IPS-20b (cell line): ENCODE data around the gene STEAP3.
A peak's percentile ranks its signal among the peaks of the same experiment; 100 is the strongest.

Experiments used
- H3K27ac ChIP-seq: one replicate; pipeline ENCODE4 v1.5.1; 2013; ENCODE audit warnings: low read length
- H3K27me3 ChIP-seq: 2 replicates; pipeline ENCODE4 v1.6.1; 2013; ENCODE audit warnings: mild to moderate bottlenecking, low read length, inconsistent platforms; ENCODE audit not compliant: insufficient read depth
- H3K36me3 ChIP-seq: 2 replicates; pipeline ENCODE4 v1.6.1; 2013; ENCODE audit warnings: low read depth, mild to moderate bottlenecking, inconsistent platforms, low read length, moderate library complexity; ENCODE audit not compliant: insufficient read depth
- H3K4me1 ChIP-seq: 2 replicates; pipeline ENCODE4 v1.6.1; 2013; ENCODE audit warnings: mild to moderate bottlenecking, control low read depth, inconsistent platforms, low read length, moderate library complexity; ENCODE audit not compliant: insufficient read depth
- H3K4me3 ChIP-seq: 2 replicates; pipeline ENCODE4 v1.5.1; 2013; ENCODE audit warnings: mild to moderate bottlenecking, low read length, inconsistent platforms
- H3K9ac ChIP-seq: 2 replicates; pipeline ENCODE4 v1.6.1; 2013; ENCODE audit warnings: low read depth, mild to moderate bottlenecking, inconsistent platforms, low read length, moderate library complexity
- H3K9me3 ChIP-seq: 2 replicates; pipeline ENCODE4 v1.6.1; 2013; ENCODE audit warnings: mild to moderate bottlenecking, low read depth, low read length, inconsistent platforms; ENCODE audit not compliant: insufficient read depth

STEAP3 gene

GRCh38 chr2:119251652-119252051 is 28.0 kb downstream of the STEAP3 start:
- Histone ChIP-seq H3K27me3 (no peaks in the 10 kb centered on the region), H3K36me3 (peaks cover 37% of the 10 kb centered on the region; the same call in 1 of the 2 replicates), H3K9ac (no peak overlapping the region), H3K27ac (no peak overlapping the region), H3K9me3 (no peaks in the 10 kb centered on the region), H3K4me3 (no peak overlapping the region), H3K4me1 (peaks cover 20% of the 10 kb centered on the region)

GRCh38 chr2:119252186-119253113 is 28.8 kb downstream of the STEAP3 start:
- H3K4me3 ChIP-seq, result no peak overlapping the region
- H3K9me3 ChIP-seq, result no peaks in the 10 kb centered on the region
- H3K9ac ChIP-seq, result no peak overlapping the region
- H3K36me3 ChIP-seq, result peaks cover 39% of the 10 kb centered on the region; the same call in 1 of the 2 replicates
- H3K4me1 ChIP-seq, result peaks cover 28% of the 10 kb centered on the region
- no peaks in the 10 kb centered on the region for H3K27me3 ChIP-seq
- no peak overlapping the region for H3K27ac ChIP-seq

- no peak overlapping the region for H3K4me3 ChIP-seq
- peaks cover 43% of the 10 kb centered on the region; the same call in 1 of the 2 replicates for H3K36me3 ChIP-seq
- H3K27me3 ChIP-seq, result no peaks in the 10 kb centered on the region
- H3K27ac ChIP-seq, result no peak overlapping the region
- peaks cover 36% of the 10 kb centered on the region for H3K4me1 ChIP-seq
- H3K9me3 ChIP-seq, result no peaks in the 10 kb centered on the region
- no peak overlapping the region for H3K9ac ChIP-seq
Measured at GRCh38 chr2:119253114-119253702, 29.6 kb downstream of the STEAP3 start.

- peaks cover 38% of the 10 kb centered on the region for H3K4me1 ChIP-seq
- peaks cover 35% of the 10 kb centered on the region; the same call in 1 of the 2 replicates for H3K36me3 ChIP-seq
- no peaks in the 10 kb centered on the region for H3K27me3 ChIP-seq
- no peak overlapping the region for H3K27ac ChIP-seq
- no peak overlapping the region for H3K9ac ChIP-seq
- no peaks in the 10 kb centered on the region for H3K9me3 ChIP-seq
- H3K4me3 ChIP-seq, result no peak overlapping the region
Measured at GRCh38 chr2:119253760-119254600, 30.3 kb downstream of the STEAP3 start.

GRCh38 chr2:119254601-119255080 is 31.0 kb downstream of the STEAP3 start:
- H3K36me3 ChIP-seq, result peaks cover 29% of the 10 kb centered on the region; the same call in 1 of the 2 replicates
- H3K4me1 ChIP-seq, result peaks cover 45% of the 10 kb centered on the region
- no peak overlapping the region; the same call in 1 of the 2 replicates for H3K9ac ChIP-seq
- no peaks in the 10 kb centered on the region for H3K9me3 ChIP-seq
- no peaks in the 10 kb centered on the region for H3K27me3 ChIP-seq
- peak overlapping the region; percentile 2 for H3K27ac ChIP-seq
- no peak overlapping the region for H3K4me3 ChIP-seq

GRCh38 chr2:119255760-119256581 is 32.3 kb downstream of the STEAP3 start:
- H3K27me3 ChIP-seq, result no peaks in the 10 kb centered on the region
- H3K36me3 ChIP-seq, result peaks cover 27% of the 10 kb centered on the region; the same call in 1 of the 2 replicates
- peak overlapping the region; percentile 41 for H3K27ac ChIP-seq
- peak overlapping the region; percentile 36; the same call in 1 of the 2 replicates for H3K4me3 ChIP-seq
- H3K4me1 ChIP-seq, result peaks cover 45% of the 10 kb centered on the region
- H3K9ac ChIP-seq, result peak overlapping the region; percentile 41
- no peaks in the 10 kb centered on the region for H3K9me3 ChIP-seq

GRCh38 chr2:119256582-119256921 is 32.9 kb downstream of the STEAP3 start:
- Histone ChIP-seq H3K9ac (peak overlapping the region; percentile 41; the same call in 1 of the 2 replicates), H3K27me3 (no peaks in the 10 kb centered on the region), H3K9me3 (no peaks in the 10 kb centered on the region), H3K27ac (peak overlapping the region; percentile 41), H3K4me3 (peak overlapping the region; percentile 36; the same call in 1 of the 2 replicates), H3K4me1 (peaks cover 45% of the 10 kb centered on the region), H3K36me3 (peaks cover 21% of the 10 kb centered on the region; the same call in 1 of the 2 replicates)

- H3K27ac ChIP-seq, result peak overlapping the region; percentile 38
- H3K9me3 ChIP-seq, result no peaks in the 10 kb centered on the region
- H3K9ac ChIP-seq, result peak overlapping the region; percentile 41; the same call in 1 of the 2 replicates
- no peak overlapping the region for H3K4me3 ChIP-seq
- peaks cover 20% of the 10 kb centered on the region; the same call in 1 of the 2 replicates for H3K36me3 ChIP-seq
- no peaks in the 10 kb centered on the region for H3K27me3 ChIP-seq
- peaks cover 45% of the 10 kb centered on the region for H3K4me1 ChIP-seq
Measured at GRCh38 chr2:119257198-119257597, 33.6 kb downstream of the STEAP3 start.

GRCh38 chr2:119259296-119259860 is 35.7 kb downstream of the STEAP3 start:
- Histone ChIP-seq H3K27me3 (no peaks in the 10 kb centered on the region), H3K9me3 (no peaks in the 10 kb centered on the region), H3K36me3 (peaks cover 9% of the 10 kb centered on the region; the same call in 1 of the 2 replicates), H3K9ac (peak overlapping the region; percentile 19; the same call in 1 of the 2 replicates), H3K4me3 (no peak overlapping the region), H3K27ac (peak overlapping the region; percentile 73), H3K4me1 (peaks cover 45% of the 10 kb centered on the region)

GRCh38 chr2:119260646-119261492 is 37.2 kb downstream of the STEAP3 start:
- Histone ChIP-seq H3K36me3 (peaks cover 9% of the 10 kb centered on the region; the same call in 1 of the 2 replicates), H3K9ac (no peak overlapping the region), H3K27ac (no peak overlapping the region), H3K4me1 (peaks cover 33% of the 10 kb centered on the region), H3K9me3 (no peaks in the 10 kb centered on the region), H3K27me3 (no peaks in the 10 kb centered on the region), H3K4me3 (no peak overlapping the region)
